ENCODE results near the gene RPL13.

RPL13 gene

GRCh38 chr16:89544113-89544512, 16.4 kb upstream of the RPL13 start:
- no peak overlapping the region for H3K27ac ChIP-seq (ENCODE audit: extremely low read depth, low read depth, low read length)
- no peak overlapping the region for H3K4me3 ChIP-seq (ENCODE audit: low read depth, low read length)
- peaks cover 7 to 84% of the 10 kb centered on the region in 2 experiments; a peak in 2 of 3 replicates for H3K36me3 ChIP-seq (ENCODE audit: control insufficient read depth in 2 of 2, insufficient read depth in 1 of 2, low read length in 2 of 2)
- TF ChIP-seq ZBTB17 (tag by site-specific recombination; IDR thresholded peaks at IDR 0.05) (no peak), ZNF664 (tag by site-specific recombination; IDR thresholded peaks at IDR 0.05) (no peak), ZNF350 (tag by site-specific recombination; IDR thresholded peaks at IDR 0.05) (no peak), ZNF768 (tag by site-specific recombination; IDR thresholded peaks at IDR 0.05) (no peak), PRDM10 (tag by site-specific recombination; IDR thresholded peaks at IDR 0.05) (no peak), ZNF792 (tag by site-specific recombination; IDR thresholded peaks at IDR 0.05) (no peak), ZNF513 (tag by site-specific recombination; IDR thresholded peaks at IDR 0.05) (no peak)
- no peaks in the 10 kb centered on the region for H3K9me3 ChIP-seq (ENCODE audit: control insufficient read depth, insufficient read depth, low read depth, low read length)
- CTCF ChIA-PET: interaction anchor here (0.6 kb wide), 1 partner anchor 367 kb away, joined by 4 read pairs; no protein-coding TSS in a partner anchor
- POLR2A ChIA-PET: no interaction called here
- H3K4me1 ChIP-seq (ENCODE audit: control insufficient read depth, insufficient read depth, low read length): no peaks in the 10 kb centered on the region

GRCh38 chr16:89544713-89545043, 15.8 kb upstream of the RPL13 start:
- Histone ChIP-seq H3K36me3 (ENCODE audit: control insufficient read depth in 2 of 2, insufficient read depth in 1 of 2, low read length in 2 of 2) (peaks cover 7 to 89% of the 10 kb centered on the region in 2 experiments; a peak in 2 of 3 replicates), H3K4me3 (ENCODE audit: low read depth, low read length) (no peak overlapping the region), H3K27ac (ENCODE audit: extremely low read depth, low read depth, low read length) (no peak overlapping the region), H3K4me1 (ENCODE audit: control insufficient read depth, insufficient read depth, low read length) (no peaks in the 10 kb centered on the region), H3K9me3 (ENCODE audit: control insufficient read depth, insufficient read depth, low read depth, low read length) (no peaks in the 10 kb centered on the region)
- no peak for TF ChIP-seq ZNF792 (tag by site-specific recombination; IDR thresholded peaks at IDR 0.05)
- no peak for TF ChIP-seq ZNF843 (tag by site-specific recombination; IDR thresholded peaks at IDR 0.05)
- no peak for TF ChIP-seq ZNF202 (tag by site-specific recombination; IDR thresholded peaks at IDR 0.05; ENCODE audit: borderline replicate concordance)
- TF ChIP-seq ZNF629 (tag by site-specific recombination; IDR thresholded peaks at IDR 0.05): no peak
- TF ChIP-seq RBAK (tag by site-specific recombination; IDR thresholded peaks at IDR 0.05): no peak
- no peak for TF ChIP-seq ZFP37 (tag by site-specific recombination; IDR thresholded peaks at IDR 0.05)
- no peak for TF ChIP-seq ZNF292 (tag by site-specific recombination; IDR thresholded peaks at IDR 0.05; ENCODE audit: borderline replicate concordance, low read depth)
- no peak for TF ChIP-seq ZNF132 (tag by site-specific recombination; IDR thresholded peaks at IDR 0.05; ENCODE audit: borderline replicate concordance)
- no peak for TF ChIP-seq ZBTB26 (tag by site-specific recombination; optimal IDR thresholded peaks at IDR 0.05)
- no peak for TF ChIP-seq ZNF211 (tag by site-specific recombination; IDR thresholded peaks at IDR 0.05; ENCODE audit: low read depth)
- TF ChIP-seq OVOL3 (tag by site-specific recombination; IDR thresholded peaks at IDR 0.05): no peak
- TF ChIP-seq ZNF266 (tag by site-specific recombination; IDR thresholded peaks at IDR 0.05; ENCODE audit: low read depth): no peak
- TF ChIP-seq ZNF521 (tag by site-specific recombination; IDR thresholded peaks at IDR 0.05): no peak
- TF ChIP-seq ZNF280C (tag by site-specific recombination; IDR thresholded peaks at IDR 0.05): no peak
- TF ChIP-seq ZNF707 (tag by site-specific recombination; IDR thresholded peaks at IDR 0.05): no peak
- ChIA-PET CTCF (no interaction called here), POLR2A (no interaction called here)
